Epithelial cell of proximal tubule (primary cell): ENCODE results near the gene PNLIP. TPM values are rescaled to one million over a fixed set of nuclear protein-coding genes. Genes with fewer than 3 reads are reported as not detected.

Experiments used
- DNase-seq: peaks from one replicate; pipeline ENCODE4 v3.0.0-alpha.2; 2011; ENCODE audit warnings: low read depth
- H3K4me3 ChIP-seq: 2 replicates; pipeline ENCODE4 v1.5.1; 2011; ENCODE audit warnings: low read depth, mild to moderate bottlenecking, low read length
- total RNA-seq: library from RNA; depleted of rRNA; stranded (reverse); fragments of >200 nt; gene quantifications from 2 replicates; pipeline ENCODE4 v1.2.3, GENCODE V29; 2015
- TF ChIP-seq, protein P1 (sequence below): conservative IDR thresholded peaks from 2 replicates; pipeline ENCODE4 v1.5.1; 2012; ENCODE audit warnings: low read depth, mild to moderate bottlenecking, low read length

The PNLIP gene
- total RNA-seq, 1 donor from 2014 or later, result not detected

GRCh38 chr10:116566932-116567331 is 21.2 kb downstream of the PNLIP start:
- TF ChIP-seq, protein P1, sequence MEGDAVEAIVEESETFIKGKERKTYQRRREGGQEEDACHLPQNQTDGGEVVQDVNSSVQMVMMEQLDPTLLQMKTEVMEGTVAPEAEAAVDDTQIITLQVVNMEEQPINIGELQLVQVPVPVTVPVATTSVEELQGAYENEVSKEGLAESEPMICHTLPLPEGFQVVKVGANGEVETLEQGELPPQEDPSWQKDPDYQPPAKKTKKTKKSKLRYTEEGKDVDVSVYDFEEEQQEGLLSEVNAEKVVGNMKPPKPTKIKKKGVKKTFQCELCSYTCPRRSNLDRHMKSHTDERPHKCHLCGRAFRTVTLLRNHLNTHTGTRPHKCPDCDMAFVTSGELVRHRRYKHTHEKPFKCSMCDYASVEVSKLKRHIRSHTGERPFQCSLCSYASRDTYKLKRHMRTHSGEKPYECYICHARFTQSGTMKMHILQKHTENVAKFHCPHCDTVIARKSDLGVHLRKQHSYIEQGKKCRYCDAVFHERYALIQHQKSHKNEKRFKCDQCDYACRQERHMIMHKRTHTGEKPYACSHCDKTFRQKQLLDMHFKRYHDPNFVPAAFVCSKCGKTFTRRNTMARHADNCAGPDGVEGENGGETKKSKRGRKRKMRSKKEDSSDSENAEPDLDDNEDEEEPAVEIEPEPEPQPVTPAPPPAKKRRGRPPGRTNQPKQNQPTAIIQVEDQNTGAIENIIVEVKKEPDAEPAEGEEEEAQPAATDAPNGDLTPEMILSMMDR, result no peak
- DNase-seq, result no peak
- H3K4me3 ChIP-seq, result no peak overlapping the region

GRCh38 chr10:116567335-116567734 is 21.6 kb downstream of the PNLIP start:
- no peak overlapping the region for H3K4me3 ChIP-seq
- TF ChIP-seq, protein P1, result no peak
- no peak for DNase-seq

GRCh38 chr10:116574797-116575196 is 29.1 kb downstream of the PNLIP start:
- no peak for DNase-seq
- H3K4me3 ChIP-seq, result no peak overlapping the region
- TF ChIP-seq, protein P1, result no peak

- TF ChIP-seq, protein P1, result no peak
- no peak overlapping the region for H3K4me3 ChIP-seq
- DNase-seq, result no peak
Observed at GRCh38 chr10:116587878-116588591, 42.3 kb downstream of the PNLIP start.

- H3K4me3 ChIP-seq, result no peak overlapping the region
- TF ChIP-seq, protein P1, result no peak
- no peak for DNase-seq
Observed at GRCh38 chr10:116588995-116589394, 43.3 kb downstream of the PNLIP start.

DNA sequence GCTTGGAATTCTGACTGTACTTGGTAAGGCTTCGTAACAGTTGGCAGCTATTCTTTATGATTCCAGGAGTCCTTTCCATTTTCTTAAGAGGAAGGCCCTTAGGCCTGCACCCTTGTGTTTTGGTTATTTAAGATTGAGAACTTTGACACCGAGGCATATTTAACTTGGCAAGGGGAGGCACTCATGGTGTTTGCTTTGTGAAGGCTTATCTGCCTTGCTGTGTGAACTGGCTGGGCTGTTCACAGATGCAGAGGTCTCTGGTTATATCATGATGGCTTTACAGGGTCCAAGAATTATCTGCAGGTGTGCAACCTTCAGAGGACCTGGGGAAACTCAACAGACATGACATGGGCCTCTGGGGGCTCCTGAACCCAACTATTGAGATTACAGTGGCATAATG is 44.2 kb downstream of the PNLIP start:
- DNase-seq, result no peak
- TF ChIP-seq, protein P1, result no peak

More for the DNA sequence above, 44.2 kb downstream of the PNLIP start:
- no peak overlapping the region for H3K4me3 ChIP-seq
